Measurements from ENCODE around the gene HBQ1.
"Not testable (repeated sequence)": the region's sequence is repeated elsewhere in the genome, so short reads cannot be mapped to it uniquely, and the experiment has no call there.

The HBQ1 gene

DNA sequence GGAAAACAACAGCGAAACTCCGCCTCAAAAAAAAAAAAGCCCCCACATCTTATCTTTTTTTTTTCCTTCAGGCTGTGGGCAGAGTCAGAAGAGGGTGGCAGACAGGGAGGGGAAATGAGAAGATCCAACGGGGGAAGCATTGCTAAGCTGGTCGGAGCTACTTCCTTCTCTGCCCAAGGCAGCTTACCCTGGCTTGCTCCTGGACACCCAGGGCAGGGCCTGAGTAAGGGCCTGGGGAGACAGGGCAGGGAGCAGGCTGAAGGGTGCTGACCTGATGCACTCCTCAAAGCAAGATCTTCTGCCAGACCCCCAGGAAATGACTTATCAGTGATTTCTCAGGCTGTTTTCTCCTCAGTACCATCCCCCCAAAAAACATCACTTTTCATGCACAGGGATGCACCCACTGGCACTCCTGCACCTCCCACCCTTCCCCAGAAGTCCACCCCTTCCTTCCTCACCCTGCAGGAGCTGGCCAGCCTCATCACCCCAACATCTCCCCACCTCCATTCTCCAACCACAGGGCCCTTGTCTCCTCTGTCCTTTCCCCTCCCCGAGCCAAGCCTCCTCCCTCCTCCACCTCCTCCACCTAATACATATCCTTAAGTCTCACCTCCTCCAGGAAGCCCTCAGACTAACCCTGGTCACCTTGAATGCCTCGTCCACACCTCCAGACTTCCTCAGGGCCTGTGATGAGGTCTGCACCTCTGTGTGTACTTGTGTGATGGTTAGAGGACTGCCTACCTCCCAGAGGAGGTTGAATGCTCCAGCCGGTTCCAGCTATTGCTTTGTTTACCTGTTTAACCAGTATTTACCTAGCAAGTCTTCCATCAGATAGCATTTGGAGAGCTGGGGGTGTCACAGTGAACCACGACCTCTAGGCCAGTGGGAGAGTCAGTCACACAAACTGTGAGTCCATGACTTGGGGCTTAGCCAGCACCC, 5.0 kb upstream of the HBQ1 start:
- no peak for DNase-seq (ENCODE audit: low read depth in 2 of 3, low spot score in 2 of 3)

GRCh38 chr16:176006-176405, 4.3 kb upstream of the HBQ1 start:
- not testable (repeated sequence) for DNase-seq (ENCODE audit: low read depth in 2 of 3, low spot score in 2 of 3)

DNA sequence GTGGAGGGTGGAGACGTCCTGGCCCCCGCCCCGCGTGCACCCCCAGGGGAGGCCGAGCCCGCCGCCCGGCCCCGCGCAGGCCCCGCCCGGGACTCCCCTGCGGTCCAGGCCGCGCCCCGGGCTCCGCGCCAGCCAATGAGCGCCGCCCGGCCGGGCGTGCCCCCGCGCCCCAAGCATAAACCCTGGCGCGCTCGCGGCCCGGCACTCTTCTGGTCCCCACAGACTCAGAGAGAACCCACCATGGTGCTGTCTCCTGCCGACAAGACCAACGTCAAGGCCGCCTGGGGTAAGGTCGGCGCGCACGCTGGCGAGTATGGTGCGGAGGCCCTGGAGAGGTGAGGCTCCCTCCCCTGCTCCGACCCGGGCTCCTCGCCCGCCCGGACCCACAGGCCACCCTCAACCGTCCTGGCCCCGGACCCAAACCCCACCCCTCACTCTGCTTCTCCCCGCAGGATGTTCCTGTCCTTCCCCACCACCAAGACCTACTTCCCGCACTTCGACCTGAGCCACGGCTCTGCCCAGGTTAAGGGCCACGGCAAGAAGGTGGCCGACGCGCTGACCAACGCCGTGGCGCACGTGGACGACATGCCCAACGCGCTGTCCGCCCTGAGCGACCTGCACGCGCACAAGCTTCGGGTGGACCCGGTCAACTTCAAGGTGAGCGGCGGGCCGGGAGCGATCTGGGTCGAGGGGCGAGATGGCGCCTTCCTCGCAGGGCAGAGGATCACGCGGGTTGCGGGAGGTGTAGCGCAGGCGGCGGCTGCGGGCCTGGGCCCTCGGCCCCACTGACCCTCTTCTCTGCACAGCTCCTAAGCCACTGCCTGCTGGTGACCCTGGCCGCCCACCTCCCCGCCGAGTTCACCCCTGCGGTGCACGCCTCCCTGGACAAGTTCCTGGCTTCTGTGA, 3.5 kb upstream of the HBQ1 start, which contains the start of gene HBA1:
TSS of gene HBA1 (plus strand) at position 204 of the 906 bp plus-strand sequence. CDS start at position 241, 37 bp downstream.
- not testable (repeated sequence) for DNase-seq (ENCODE audit: low read depth in 2 of 3, low spot score in 2 of 3)

GRCh38 chr16:177394-177822, 2.9 kb upstream of the HBQ1 start:
- no peak for DNase-seq (ENCODE audit: low read depth in 2 of 3, low spot score in 2 of 3)

GRCh38 chr16:177981-178667, 2.1 kb upstream of the HBQ1 start:
- no peak for DNase-seq (ENCODE audit: low read depth in 2 of 3, low spot score in 2 of 3)

- no peak for DNase-seq (ENCODE audit: low read depth in 2 of 3, low spot score in 2 of 3)
Observed at GRCh38 chr16:178668-179015, 1.6 kb upstream of the HBQ1 start.

- DNase-seq (ENCODE audit: low read depth in 2 of 3, low spot score in 2 of 3) = no peak
Observed at GRCh38 chr16:179211-180092, 807 bp upstream of the HBQ1 start.

- peak in 2 of 3 experiments; percentile 33 to 56 for DNase-seq (ENCODE audit: low read depth in 2 of 3, low spot score in 2 of 3)
Observed at GRCh38 chr16:180681-181564, 664 bp downstream of the HBQ1 start.

DNA sequence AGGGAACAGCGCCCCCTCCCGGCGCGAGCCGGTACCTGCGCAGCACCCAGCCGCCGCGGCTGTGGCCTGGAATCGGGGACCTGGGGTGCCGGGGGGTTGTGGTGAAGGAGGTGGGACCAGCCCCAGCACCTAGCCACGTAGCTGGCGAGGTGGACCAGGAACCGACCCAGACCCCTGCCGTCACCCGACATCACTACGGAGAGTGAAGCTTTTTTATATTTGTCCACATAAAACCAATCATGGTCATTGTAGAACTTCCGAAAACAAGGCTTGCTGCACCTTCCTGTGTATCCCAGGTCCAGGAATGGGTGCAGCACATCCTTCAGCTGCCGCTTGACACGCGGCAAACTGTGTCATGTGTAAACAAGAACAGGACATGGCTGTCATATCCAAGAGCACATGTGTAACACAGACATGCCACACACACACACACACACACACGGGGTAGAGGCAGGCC, 1.3 kb downstream of the HBQ1 start:
- DNase-seq (ENCODE audit: low read depth in 2 of 3, low spot score in 2 of 3) = peak in 2 of 3 experiments; percentile 84 to 94

- DNase-seq (ENCODE audit: low read depth in 2 of 3, low spot score in 2 of 3) = no peak
Observed at GRCh38 chr16:183005-183404, 2.7 kb downstream of the HBQ1 start.

DNA sequence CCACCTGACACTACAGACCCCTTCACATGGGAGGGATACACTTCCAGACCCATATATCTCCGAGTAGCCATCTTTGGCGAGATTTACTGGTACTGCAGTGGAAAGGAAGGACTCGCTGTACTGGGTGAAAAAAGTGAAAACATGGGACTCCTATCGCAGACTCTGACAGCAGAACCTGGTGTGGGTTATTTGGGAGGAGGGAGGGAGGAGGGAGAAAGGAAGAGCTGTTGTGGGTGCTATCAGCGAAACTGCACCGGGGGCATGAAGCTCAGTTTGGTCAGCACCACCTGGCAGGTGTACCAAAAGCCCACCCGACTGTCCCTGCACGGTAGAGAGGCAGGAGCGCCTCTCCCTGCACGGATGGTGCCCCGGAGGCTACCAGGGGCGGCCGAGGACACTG, 5.0 kb downstream of the HBQ1 start:
- DNase-seq (ENCODE audit: low read depth in 2 of 3, low spot score in 2 of 3) = no peak

GRCh38 chr16:185691-186090, 5.4 kb downstream of the HBQ1 start:
- no peak for DNase-seq (ENCODE audit: low read depth in 2 of 3, low spot score in 2 of 3)

DNA sequence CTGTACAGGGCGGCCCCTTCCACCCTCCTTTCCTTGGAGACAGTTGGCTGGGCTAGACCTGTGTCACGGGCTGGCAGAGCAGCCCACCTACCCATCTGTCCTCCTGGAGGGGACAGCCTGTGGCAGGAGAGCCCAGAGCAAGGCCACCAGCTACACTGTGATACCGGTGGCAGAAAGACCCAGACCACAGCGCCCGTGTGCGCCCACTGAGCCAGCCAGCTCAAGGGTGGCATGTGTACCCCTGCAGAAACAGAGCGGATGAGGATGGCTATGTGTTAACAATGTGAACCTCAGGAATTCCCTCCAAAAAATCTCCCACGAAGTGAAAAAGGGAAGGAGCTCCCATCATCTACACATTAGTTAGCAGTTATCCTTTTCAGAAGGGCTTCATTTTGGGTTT, 7.1 kb downstream of the HBQ1 start:
- no peak for DNase-seq (ENCODE audit: low read depth in 2 of 3, low spot score in 2 of 3)

DNA sequence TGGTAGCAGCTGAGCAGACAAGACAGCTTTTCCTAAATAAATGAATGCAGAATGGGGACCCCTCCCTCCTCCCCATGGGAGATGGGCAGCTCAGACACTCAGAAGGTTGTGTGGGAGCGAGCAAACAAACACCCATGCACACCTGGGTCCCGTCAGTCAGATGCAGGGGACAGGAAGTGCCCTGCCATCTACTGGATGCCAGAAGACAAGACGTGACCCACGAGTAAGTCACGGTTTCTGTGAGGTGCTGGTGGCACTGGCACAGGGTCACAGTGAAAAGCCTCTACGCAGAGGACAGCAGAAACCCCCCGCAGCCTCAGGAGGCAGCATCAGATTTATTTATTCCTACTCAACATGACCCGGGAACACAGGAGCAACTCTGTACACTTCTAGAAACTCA, 8.4 kb downstream of the HBQ1 start:
- no peak for DNase-seq (ENCODE audit: low read depth in 2 of 3, low spot score in 2 of 3)

DNA sequence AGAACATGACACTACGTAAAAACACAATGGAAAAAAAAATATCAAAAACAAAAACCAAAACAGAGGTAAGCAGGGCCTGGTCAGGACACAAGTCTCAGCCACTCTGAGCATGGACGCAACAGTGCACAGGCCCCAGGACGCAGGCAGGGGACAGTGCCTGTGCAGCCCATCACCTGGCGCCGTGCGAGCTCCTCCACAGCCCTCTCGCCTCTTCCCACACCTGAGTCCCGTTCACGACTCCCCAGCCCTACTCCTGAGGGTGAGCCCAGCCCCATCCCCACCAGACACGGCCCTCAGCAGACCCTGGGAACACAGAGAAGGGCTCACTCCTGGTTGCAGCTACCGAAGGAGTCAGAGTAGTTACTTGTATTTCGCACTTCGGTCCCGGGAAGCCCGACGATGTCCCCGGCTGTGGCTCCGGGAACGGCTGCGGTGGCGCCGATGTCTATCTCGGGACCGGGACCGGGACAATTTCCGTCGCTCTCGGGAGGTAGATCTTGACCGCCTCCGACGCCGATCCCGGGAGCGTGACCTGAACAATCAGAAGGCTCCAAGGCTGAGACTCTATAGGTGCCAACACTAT, 9.4 kb downstream of the HBQ1 start:
- DNase-seq (ENCODE audit: low read depth in 2 of 3, low spot score in 2 of 3) = no peak

DNA sequence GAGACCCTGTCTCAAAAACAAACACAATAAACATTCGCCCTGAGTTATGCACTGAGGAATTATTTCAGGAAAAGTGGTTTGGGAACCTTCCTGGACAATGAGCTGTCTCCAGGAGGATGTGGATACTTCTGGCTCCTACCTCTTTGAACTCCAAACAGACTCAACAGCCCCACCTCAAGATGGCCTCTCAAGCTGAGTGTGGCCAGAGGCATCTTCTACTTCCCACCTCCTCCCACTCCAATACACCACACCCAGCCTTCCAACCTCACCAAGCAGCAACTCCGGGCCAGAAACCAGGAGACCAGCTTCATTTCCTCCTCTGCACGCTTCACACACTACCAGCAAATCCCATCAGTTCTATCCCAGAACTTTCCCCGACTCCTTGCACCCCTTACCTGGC, 11.6 kb downstream of the HBQ1 start:
- DNase-seq (ENCODE audit: low read depth in 2 of 3, low spot score in 2 of 3) = no peak

- DNase-seq (ENCODE audit: low read depth in 2 of 3, low spot score in 2 of 3) = no peak
Observed at GRCh38 chr16:192686-193085, 12.4 kb downstream of the HBQ1 start.

GRCh38 chr16:193441-193840, 13.2 kb downstream of the HBQ1 start:
- no peak for DNase-seq (ENCODE audit: low read depth in 2 of 3, low spot score in 2 of 3)

DNA sequence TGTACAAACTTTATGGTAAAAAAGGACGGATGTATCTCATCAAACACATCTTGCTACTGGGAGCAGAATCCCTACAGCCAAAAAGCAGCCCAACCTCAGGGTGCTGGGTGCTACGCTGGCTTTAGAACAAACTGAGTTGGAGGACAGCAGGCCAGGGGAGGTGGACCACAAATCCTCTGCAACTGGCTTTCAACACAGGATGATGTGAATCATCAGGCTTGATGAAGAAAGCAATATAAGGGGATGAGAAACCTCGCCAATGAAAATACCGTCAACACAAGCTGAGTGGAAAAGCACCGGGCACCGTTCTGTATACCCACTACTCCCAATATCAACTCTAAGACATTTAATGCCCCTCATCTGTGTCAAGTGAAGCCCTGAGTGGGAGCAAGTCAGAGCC, 14.3 kb downstream of the HBQ1 start:
- no peak for DNase-seq (ENCODE audit: low read depth in 2 of 3, low spot score in 2 of 3)

Measured in activated CD8-positive, alpha-beta memory T cell treated with anti-CD3 and anti-CD28 coated beads for 48 hours (primary cell).